ENCODE measurements around the gene RAB23. TPM values are rescaled to one million over a fixed set of nuclear protein-coding genes. Genes with fewer than 3 reads are reported as not detected.

The RAB23 gene
- total and polyA plus RNA-seq, 2 of the 8 experiments (the other 6 are each of a cell fraction or from before 2014, with no cell fraction given), result 6.5 to 17.2 TPM

- no peak overlapping the region for H4K5ac ChIP-seq (ENCODE audit: insufficient read length, low read depth, low read length)
- no peak overlapping the region for H2AFZ ChIP-seq (ENCODE audit: low read length)
- no peak overlapping the region for H3K23ac ChIP-seq (ENCODE audit: insufficient read length)
- H3K18ac ChIP-seq (ENCODE audit: extremely low read depth, low read length), result no peak overlapping the region
- no peak overlapping the region for H2BK12ac ChIP-seq (ENCODE audit: low read depth, low read length)
- H4K8ac ChIP-seq (ENCODE audit: extremely low read depth, insufficient read depth, low read length), result no peak overlapping the region
- no peak overlapping the region for H4K91ac ChIP-seq (replicated peaks; ENCODE audit: insufficient read length, low read length)
- no peak overlapping the region for H3K4me2 ChIP-seq (ENCODE audit: insufficient read depth in 1 of 2, low read depth in 2 of 2, low read length in 2 of 2)
- POLR2A ChIA-PET (ENCODE audit: partially characterized antibody), result no interaction called here
- H3K9ac ChIP-seq (replicated peaks in 1 of 4; ENCODE audit: extremely low read depth in 1 of 4, low read depth in 3 of 4, low read length in 3 of 4), result no peak overlapping the region
- DNase-seq (ENCODE audit: low read depth in 1 of 2, low spot score in 2 of 2) (no peak), FAIRE-seq (no peak)
- no peaks in the 10 kb centered on the region for H3K79me2 ChIP-seq (ENCODE audit: control insufficient read depth in 1 of 2, insufficient read depth in 2 of 2, low read length in 2 of 2)
- H2BK20ac ChIP-seq (ENCODE audit: low read length), result no peak overlapping the region
- H3K27ac ChIP-seq (ENCODE audit: low read depth, low read length), result no peak overlapping the region
- no peak overlapping the region for H2BK15ac ChIP-seq (ENCODE audit: low read length)
- H2AK5ac ChIP-seq (ENCODE audit: low read depth, low read length), result no peak overlapping the region
- H3K27me3 ChIP-seq (replicated peaks in 1 of 4; ENCODE audit: control insufficient read depth in 3 of 4, extremely low read depth in 1 of 4, insufficient read depth in 3 of 4, low read length in 3 of 4), result no peaks in the 10 kb centered on the region
- peaks cover 2 to 3% of the 10 kb centered on the region in 2 experiments for H4K20me1 ChIP-seq (replicated peaks in 1 of 2; ENCODE audit: control insufficient read depth in 1 of 2, insufficient read depth in 2 of 2, low read length in 2 of 2)
- H3K4me1 ChIP-seq (replicated peaks in 1 of 4; ENCODE audit: control insufficient read depth in 3 of 4, insufficient read depth in 4 of 4, low read length in 3 of 4), result no peaks in the 10 kb centered on the region
- no peak overlapping the region for H3K4ac ChIP-seq (replicated peaks; ENCODE audit: insufficient read length, low read depth, low read length)
- no peak overlapping the region for H3K56ac ChIP-seq (replicated peaks; ENCODE audit: insufficient read length, low read depth, low read length)
- peaks cover 0 to 21% (median 16%) of the 10 kb centered on the region in 4 experiments; a peak in 5 of 8 replicates for H3K36me3 ChIP-seq (ENCODE audit: control insufficient read depth in 2 of 4, insufficient read depth in 4 of 4, low read length in 3 of 4)
- H3K23me2 ChIP-seq (ENCODE audit: low read depth, low read length), result no peaks in the 10 kb centered on the region
- CTCF ChIA-PET (ENCODE audit: partially characterized antibody), result no interaction called here
- H3K14ac ChIP-seq (ENCODE audit: insufficient read length), result no peak overlapping the region
- no peaks in the 10 kb centered on the region for H3K79me1 ChIP-seq (ENCODE audit: low read depth, low read length)
- H2BK5ac ChIP-seq (ENCODE audit: low read depth, low read length), result no peak overlapping the region
- H3K4me3 ChIP-seq (ENCODE audit: extremely low read depth in 1 of 4, insufficient read depth in 2 of 4, low read depth in 3 of 4, low read length in 4 of 4), result no peak overlapping the region
- H3K9me3 ChIP-seq (ENCODE audit: insufficient read depth in 2 of 2, low read depth in 1 of 2, low read length in 1 of 2), result no peaks in the 10 kb centered on the region
- no peak overlapping the region for H2BK120ac ChIP-seq (replicated peaks; ENCODE audit: low read depth, low read length)
- no peak for TF ChIP-seq TAF7 (optimal IDR thresholded peaks at IDR 0.05; ENCODE audit: borderline replicate concordance, low read depth, low read length)
- no peak for TF ChIP-seq KDM5A (IDR thresholded peaks at IDR 0.05; ENCODE audit: low read length)
- TF ChIP-seq, protein P1, sequence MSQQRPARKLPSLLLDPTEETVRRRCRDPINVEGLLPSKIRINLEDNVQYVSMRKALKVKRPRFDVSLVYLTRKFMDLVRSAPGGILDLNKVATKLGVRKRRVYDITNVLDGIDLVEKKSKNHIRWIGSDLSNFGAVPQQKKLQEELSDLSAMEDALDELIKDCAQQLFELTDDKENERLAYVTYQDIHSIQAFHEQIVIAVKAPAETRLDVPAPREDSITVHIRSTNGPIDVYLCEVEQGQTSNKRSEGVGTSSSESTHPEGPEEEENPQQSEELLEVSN (IDR thresholded peaks at IDR 0.05), result no peak
- TF ChIP-seq CTBP2 (IDR thresholded peaks at IDR 0.05; ENCODE audit: borderline replicate concordance, insufficient read depth, insufficient read length, low read length), result no peak
- TF ChIP-seq POU5F1 (IDR thresholded peaks at IDR 0.05; ENCODE audit: low read depth, low read length), result no peak
- TF ChIP-seq RAD21 (IDR thresholded peaks at IDR 0.05 in 1 of 2, conservative IDR thresholded peaks at IDR 0.05 in 1 of 2; ENCODE audit: low read depth in 2 of 2, low read length in 2 of 2), result no peak
- TF ChIP-seq POLR2A (IDR thresholded peaks at IDR 0.05; ENCODE audit: control extremely low read depth in 1 of 2, low read depth in 2 of 2, low read length in 2 of 2), result no peak
- TF ChIP-seq TEAD4 (IDR thresholded peaks at IDR 0.05; ENCODE audit: low read depth, low read length), result no peak
- TF ChIP-seq BCL11A (IDR thresholded peaks at IDR 0.05; ENCODE audit: low read depth in 2 of 2, low read length in 2 of 2), result no peak
- no peak for TF ChIP-seq MAFK (IDR thresholded peaks at IDR 0.05; ENCODE audit: low read depth, low read length)
Observed at GRCh38 chr6:57193177-57193576, 28.9 kb downstream of the RAB23 start.
